GM19372 (cell line): ENCODE data around the gene CCDC69.
"Not testable (repeated sequence)": the region's sequence is repeated elsewhere in the genome, so short reads cannot be mapped to it uniquely, and the experiment has no call there.

Experiments used
- ATAC-seq: cut with Tn5 transposase; IDR thresholded peaks from one replicate; pipeline ENCODE4 v1.9.1; 2021; ENCODE audit warnings: mild to moderate bottlenecking, low read depth, moderate library complexity; ENCODE audit not compliant: unreplicated experiment

The CCDC69 gene

GRCh38 chr5:151197291-151197600, 26.6 kb downstream of the CCDC69 start:
- not testable (repeated sequence) for ATAC-seq

- ATAC-seq: peak; percentile 92
Measured at GRCh38 chr5:151196556-151197290, 27.2 kb downstream of the CCDC69 start.

GRCh38 chr5:151195622-151196021, 28.3 kb downstream of the CCDC69 start:
- no peak for ATAC-seq

- ATAC-seq: no peak
Measured at GRCh38 chr5:151192626-151193025, 31.3 kb downstream of the CCDC69 start.

- ATAC-seq: no peak
Measured at GRCh38 chr5:151191661-151192060, 32.2 kb downstream of the CCDC69 start.

- no peak for ATAC-seq
Measured at GRCh38 chr5:151189151-151189550, 34.7 kb downstream of the CCDC69 start.

- no peak for ATAC-seq
Measured at GRCh38 chr5:151186538-151186937, 37.4 kb downstream of the CCDC69 start.

- ATAC-seq: no peak
Measured at GRCh38 chr5:151186052-151186451, 37.8 kb downstream of the CCDC69 start.

- ATAC-seq: no peak
Measured at GRCh38 chr5:151184316-151185042, 39.4 kb downstream of the CCDC69 start.

GRCh38 chr5:151183456-151184245, 40.2 kb downstream of the CCDC69 start:
- ATAC-seq: no peak

GRCh38 chr5:151182976-151183375, 40.9 kb downstream of the CCDC69 start:
- ATAC-seq: no peak

GRCh38 chr5:151182524-151182900, 41.4 kb downstream of the CCDC69 start:
- no peak for ATAC-seq

- no peak for ATAC-seq
Measured at GRCh38 chr5:151181818-151182523, 41.9 kb downstream of the CCDC69 start.

GRCh38 chr5:151180291-151180690, 43.6 kb downstream of the CCDC69 start:
- ATAC-seq: no peak

GRCh38 chr5:151179489-151179840, 44.4 kb downstream of the CCDC69 start:
- no peak for ATAC-seq

GRCh38 chr5:151178777-151179488, 45.0 kb downstream of the CCDC69 start:
- no peak for ATAC-seq

GRCh38 chr5:151178372-151178771, 45.5 kb downstream of the CCDC69 start:
- no peak for ATAC-seq

GRCh38 chr5:151176268-151176667, 47.6 kb downstream of the CCDC69 start:
- ATAC-seq: not testable (repeated sequence)

- no peak for ATAC-seq
Measured at GRCh38 chr5:151174612-151175101, 49.2 kb downstream of the CCDC69 start.
